HS-27A (cell line): ENCODE data around the gene LCK.
A peak's percentile ranks its signal among the peaks of the same experiment; 100 is the strongest.
"Not testable (repeated sequence)": the region's sequence is repeated elsewhere in the genome, so short reads cannot be mapped to it uniquely, and the experiment has no call there.

Experiments
- DNase-seq: peaks from one replicate; pipeline ENCODE4 v3.0.0-alpha.2; 2012; ENCODE audit warnings: low read depth, missing footprints

Gene LCK

DNA sequence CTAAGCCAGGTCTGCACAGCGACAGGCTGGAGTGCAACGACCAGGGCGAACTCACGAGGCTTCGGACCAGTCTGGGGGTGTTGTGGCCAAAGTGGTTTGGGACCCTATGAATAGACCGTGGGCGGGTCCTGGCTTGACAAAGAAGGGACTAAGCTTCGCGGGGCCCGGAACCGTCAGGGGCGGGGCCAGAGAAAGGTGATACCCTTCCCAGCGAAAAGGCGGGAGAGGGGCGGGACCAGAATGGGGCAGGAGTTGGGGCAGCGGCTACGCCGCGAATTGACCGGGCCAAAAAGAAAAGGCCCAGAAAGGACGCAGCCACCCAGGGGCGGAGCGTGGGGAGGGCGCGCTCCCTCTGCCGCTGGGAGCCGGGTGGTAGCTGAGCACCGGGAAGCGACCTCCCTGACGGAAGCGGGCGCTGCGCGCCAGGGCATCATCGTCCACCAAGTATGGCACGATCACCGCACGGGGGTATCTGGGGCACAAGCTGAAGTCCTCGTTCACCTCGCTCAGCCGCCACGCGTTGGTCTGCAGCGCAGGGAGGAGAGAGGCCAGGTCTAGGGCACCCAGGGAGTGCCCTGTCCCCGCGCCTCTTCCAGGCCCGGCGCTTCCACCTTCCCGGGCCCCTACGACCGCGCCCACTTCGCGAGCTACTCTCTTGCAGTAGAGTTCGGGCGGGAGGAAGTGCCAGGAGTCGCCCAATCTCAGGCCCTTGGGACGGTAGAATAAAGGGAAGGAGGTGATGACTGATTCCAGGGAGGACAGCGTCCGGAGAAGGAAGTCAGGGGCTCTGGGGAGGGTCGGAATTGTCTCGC, 10.7 kb upstream of the LCK start:
- DNase-seq: peak; percentile 54

DNA sequence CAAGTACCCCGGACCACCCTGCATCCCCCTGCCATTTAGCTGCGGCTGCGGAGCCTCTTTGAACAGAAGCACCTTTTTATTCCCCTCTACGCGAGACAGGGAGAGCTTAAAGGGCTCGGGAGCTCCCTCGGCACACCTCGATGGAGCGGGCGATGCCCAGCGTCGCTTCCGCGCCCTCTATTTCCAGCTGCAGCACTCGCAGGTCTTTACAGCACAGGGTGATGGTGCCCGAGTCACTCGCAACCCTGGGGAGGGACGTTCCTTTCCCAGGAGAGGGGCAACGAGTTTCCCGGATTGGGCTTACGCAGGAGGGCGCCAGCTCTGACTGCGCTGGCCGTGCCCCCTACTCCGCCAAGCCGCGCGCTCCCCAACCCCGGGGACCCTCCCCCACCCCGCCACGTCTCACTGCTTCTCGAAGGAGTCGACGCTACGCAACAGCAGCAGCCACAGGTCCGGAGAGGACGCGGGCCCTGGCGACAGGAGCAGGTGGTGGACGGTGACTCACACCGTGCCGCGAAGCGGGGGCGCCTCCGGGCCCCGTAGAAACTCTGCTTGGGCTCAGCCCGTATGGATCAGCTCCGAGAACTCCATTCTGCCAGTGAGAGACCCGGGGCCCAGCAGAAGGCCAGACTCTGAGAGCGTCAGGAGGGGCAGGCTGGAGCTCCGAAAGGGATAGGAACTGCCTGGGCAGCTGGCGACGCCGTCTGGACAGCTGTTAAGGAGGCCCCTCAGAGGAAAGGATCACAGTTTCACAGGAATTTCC, 9.9 kb upstream of the LCK start:
- peak; percentile 46 for DNase-seq

DNA sequence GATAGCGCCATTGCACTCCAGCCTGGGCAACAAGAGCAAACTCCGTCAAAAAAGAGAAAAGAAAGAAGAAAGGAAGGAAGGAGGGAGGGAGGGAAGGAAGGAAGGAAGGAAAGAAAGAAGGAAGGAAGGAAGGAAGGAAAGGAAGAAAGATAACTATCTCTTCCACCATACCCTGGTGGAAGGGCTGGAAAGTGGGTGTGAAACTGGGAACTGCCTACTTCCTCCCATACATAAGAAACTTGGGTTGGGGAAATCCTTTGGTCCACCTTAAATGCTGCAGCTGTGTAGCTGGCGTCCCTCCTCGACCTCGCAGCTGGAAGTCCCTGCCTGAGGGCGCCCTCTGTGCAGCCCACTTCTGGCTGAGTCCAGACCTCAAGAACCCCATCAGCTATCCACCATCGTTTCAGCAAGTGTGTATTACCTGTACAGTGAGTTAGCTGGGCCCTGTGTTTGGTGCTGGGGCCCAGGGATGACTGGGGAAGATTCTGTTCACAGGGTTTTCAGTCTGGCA, 8.7 kb upstream of the LCK start:
- DNase-seq: no peak

DNA sequence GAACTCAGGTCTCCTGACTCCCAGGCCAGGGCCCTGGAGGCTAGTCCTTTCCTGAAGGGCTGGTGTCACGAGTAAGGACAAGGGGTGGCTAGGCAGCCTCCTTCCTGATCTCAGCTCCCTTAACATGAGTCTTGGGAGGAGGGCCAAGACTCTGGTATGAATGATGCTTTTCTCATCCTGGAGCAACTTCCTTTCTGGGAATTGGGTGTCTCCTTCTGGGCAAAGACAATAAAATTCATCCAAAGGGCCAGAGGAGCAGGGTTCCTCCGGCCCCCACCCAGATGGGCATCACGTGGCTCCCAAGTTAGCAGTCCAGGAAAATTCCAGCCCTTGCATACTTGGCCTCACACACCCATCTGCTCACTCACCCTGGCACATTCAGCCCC, 4.2 kb upstream of the LCK start, which contains the start of gene FAM167B:
FAM167B (plus strand) TSS at position 335 of the 386 bp plus-strand sequence. CDS start 200 bp downstream, outside the sequence.
- DNase-seq: peak; percentile 48

DNA sequence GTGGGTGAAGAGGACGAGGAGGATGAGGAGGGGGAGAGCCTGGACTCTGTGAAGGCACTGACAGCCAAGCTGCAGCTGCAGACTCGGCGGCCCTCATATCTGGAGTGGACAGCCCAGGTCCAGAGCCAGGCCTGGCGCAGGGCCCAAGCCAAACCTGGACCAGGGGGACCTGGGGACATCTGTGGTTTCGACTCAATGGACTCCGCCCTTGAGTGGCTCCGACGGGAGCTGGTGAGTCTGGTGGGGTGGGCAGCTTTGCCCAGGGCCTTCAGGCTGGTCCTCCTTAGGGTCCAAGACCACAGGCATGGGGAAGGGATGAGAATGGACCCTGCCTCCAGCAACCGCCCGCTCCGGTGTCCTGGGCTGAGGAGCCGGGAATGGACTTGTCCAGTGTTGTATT, 3.6 kb upstream of the LCK start:
- no peak for DNase-seq

DNA sequence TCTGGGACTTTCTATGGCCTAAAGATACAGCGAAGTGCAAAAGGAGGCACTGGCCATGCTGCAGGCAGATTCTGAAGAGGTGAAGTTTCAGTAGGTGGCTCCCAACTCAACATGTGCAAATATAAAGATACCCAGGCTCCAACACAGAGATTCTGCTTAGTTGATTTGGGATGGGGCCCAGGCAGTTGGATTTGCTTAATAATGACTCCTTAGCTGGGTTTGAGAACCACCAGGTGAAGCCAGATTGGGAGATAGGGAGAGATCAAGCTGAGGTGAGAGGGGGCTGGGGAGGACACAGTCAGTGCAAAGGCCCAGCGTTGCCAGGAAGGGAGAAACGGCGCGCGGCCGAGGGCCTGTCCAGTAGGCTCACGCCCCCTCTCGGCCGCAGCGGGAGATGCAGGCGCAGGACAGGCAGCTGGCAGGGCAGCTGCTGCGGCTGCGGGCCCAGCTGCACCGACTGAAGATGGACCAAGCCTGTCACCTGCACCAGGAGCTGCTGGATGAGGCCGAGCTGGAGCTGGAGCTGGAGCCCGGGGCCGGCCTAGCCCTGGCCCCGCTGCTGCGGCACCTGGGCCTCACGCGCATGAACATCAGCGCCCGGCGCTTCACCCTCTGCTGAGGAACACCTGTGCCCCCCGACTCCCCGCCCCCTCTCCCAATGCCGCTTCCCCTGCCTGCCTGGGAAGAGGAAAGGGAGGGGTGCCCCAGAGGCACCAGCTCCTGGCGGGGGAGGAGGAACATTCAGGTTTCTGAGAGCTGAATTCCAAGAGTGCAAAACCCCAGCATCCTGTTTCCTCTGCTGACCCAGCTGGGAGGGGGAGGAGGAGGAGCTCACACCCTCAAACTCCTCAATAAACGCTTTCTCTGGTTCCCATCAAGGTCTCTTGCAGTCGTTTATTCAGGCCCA, 2.8 kb upstream of the LCK start:
- no peak for DNase-seq

DNA sequence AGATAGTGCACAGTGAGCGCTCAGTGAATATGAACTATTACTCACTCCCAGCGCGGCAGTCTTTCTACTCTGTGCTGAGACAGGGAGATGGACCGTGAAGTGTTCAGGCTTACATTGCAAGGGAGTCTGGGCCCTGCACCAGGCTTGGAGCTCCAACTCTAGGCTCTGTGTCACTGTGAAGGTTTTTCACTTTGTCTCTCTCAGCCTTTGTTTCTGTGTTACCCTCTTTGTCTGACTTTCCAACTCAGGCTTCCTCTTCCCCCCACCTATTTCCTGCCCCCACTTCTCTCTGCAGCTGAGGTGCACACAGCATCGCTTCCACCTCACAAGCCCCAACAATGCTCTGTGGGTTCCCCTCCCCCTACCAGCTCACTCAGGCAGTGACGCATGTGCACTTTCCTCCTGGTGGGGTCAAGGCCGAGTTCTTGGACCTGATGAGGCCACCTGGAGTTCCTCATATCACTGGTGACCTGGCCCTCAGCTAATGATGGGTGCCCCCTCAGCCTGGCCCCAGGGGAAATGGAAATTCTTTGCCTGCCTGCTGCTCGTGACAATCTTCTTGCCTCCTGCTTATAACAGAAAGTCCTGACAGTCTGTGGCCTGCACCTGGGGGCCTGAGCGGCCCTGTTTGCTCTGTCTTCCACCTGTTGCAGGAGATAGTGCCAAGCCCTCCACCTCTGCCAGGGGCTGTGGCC, 1.1 kb upstream of the LCK start:
- no peak for DNase-seq

DNA sequence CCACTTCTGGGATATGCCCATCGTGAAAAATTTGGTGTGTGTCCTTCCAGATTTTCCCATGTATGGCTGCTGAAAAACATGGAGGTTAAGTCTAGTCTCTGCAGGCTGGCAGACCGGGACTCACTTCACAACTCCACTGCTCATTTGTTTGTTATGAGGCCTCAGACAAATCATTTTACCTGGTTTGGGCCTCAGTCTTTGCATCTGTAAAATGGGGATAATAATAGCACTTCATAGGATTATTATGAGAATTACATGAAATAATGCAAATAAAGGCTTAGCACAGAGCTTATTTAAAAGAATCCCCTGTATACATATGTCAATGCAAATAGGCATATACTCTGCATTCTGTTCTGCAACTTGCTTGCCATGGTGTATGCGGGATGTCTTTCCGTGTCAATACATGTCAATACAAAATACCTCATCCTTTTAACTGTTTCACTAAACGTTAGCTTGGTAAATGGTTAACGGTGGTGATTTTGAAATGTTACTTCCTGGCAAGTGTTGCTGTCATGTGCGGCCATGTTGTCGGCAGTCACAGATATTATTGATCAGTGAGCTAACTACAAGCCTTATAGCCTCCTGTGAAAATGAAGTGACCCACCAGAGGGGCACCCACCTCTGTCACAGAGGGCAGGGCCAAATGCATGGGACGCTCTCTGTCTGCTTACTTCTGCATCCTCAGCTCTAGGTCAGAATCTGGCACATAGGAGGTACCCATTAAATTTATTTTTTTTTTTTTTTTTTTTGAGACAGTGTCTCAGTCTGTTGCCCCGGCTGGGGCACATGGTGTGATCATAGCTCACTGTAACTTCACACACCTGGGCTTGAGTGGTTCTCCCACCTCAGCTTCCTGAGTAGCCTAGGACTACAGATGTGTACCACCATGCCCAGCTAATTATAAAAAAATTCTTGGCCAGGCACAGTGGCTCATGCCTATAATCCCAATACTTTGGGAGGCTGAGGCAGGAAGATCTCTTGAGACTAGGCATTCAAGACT, 4.3 kb downstream of the LCK start:
- no peak for DNase-seq

DNA sequence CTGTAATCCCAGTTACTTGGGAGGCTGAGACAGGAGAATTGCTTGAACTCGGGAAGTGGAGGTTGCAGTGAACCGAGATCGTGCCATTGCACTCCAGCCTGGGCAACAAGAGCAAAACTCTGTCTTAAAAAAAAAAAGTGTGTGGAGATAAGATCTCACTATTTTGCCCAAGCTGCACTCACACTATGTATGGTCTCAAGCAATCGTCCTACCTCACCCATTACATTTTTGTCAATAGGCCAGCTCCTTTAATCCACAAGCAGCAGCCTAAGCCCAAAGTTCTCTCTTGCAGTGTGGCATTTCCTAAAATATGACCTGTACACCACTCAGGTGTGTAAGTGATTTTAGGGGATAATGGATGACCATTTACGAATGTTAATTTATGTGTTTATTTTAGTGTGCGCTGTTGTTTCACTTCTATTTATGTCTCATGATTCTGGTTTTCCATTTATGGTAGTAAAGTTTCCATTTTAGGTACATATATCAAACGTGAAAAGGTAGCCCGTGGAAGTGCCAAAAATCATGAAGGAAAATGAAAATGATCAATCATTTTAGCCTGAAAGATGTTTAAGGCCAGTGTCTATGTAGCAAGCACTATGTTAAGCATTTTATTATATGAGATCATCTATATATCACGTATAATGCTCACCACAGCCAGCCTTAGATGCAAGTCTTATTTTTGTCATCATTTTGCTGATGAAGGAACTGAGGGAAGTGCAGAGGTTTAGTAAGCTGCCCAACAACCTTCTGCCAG, 5.6 kb downstream of the LCK start:
- no peak for DNase-seq

DNA sequence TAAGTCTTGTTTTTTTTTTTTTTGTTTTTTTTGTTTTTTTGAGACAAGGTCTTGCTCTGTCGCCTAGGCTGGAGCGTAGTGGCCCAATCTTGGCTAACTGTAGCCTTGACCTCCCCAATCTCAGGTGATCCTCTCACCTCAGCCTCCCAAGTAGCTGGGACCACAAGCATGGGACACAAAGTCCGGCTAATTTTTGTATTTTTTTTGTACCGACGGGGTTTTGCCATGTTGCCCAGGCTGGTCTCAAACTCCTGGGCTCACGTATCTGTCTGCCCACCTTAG, 6.1 kb downstream of the LCK start:
- DNase-seq: no peak

DNA sequence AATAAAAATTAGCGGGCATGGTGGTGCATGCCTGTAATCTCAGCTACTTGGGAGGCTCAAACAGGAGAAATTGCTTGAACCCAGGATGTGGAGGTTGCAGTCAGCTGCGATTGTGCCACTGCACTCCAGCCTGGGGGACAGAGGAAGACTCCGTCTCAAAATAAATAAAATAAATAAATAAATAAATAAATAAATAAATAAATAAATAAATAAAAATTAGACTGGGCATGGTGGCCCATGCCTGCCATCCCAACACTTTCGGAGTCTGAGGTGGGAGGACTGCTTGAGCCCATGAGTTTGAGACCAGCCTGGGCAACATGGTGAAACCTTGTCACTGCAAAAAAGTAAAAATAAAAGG, 12.2 kb downstream of the LCK start:
- not testable (repeated sequence) for DNase-seq

DNA sequence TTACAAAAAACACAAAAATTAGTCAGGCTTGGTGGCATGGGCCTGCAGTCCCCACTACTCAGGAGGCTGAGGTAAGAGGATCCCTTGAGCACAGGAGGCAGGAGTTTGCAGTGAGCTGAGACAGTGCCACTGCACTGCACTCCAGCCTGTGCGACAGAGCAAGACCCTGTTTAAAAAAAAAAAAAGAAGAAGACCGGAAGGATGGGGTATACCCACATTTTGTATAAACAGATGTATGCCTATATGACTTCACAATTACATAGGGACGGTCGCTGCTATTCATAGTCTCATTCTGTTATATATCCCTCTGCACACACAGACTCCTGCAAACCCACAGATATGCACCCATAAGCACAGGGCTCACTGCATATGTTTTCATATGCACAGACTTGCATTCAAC, 12.7 kb downstream of the LCK start:
- DNase-seq: no peak

DNA sequence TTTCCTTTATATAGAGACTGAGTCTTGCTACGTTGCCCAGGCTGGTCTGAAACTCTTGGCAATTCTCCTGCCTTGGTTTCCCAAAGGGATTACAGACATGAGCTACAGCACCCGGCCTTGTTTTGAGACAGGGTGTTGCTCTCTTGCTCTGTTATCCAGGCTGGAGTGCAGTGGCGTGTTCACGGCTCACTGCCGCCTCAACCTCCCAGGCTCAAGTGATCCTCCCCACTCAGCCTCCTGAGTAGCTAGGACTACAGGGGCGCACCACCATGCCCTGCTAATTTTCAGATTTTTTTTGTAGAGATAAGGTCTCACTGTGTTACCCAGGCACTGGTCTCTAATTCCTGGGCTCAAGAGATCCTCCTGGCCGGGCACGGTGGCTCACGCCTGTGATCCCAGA, 14.8 kb downstream of the LCK start:
- no peak for DNase-seq

DNA sequence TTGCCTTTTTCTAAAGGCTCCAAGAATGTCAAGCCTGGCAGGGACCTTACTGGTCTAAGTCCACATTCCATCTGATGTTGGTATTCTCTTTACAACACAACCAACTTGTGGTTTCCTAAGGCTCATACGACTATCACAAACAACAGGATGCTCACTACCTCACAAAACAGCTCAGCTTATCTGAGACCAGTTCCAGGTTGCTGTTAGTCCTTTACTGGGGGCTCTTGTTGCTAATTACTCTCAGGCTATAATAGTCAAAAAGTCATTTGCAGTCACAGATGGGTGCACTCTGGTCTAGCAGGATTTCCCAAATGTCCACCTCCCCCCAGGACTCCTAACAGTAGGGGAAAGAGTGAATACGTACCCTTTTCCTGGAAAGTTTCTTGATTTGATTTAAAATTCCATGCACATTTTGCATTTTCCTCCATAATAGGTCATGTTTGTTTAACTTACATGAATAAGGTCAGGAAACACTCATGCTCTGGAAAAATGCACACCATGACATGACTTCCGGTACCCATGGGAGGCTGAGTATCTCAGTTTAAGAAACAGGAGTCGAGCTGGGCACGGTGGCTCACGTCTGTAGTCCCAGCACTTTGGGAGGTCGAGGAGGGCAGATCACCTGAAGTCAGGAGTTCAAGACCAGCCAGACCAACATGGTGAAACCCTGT, 16.0 kb downstream of the LCK start:
- DNase-seq: peak; percentile 42

DNA sequence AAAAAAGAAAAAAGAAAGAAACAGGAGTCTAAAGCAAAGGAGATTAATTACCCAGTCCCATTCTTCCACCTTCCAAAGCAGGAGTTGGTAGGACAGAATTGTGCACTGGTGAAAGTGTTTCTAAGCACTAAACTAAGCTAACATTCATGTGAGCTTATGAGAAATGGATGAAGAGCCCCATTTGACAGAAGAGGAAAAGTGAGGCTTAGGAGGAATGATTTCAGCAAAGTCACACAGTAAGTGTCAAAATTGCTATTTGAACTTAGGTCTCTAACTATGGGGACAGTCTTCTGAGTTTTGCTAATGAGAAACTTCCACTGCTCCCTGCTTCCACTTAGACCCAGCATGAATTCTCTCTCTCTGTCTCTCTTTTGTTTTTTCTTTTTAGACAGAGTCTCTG, 18.7 kb downstream of the LCK start:
- DNase-seq: no peak

DNA sequence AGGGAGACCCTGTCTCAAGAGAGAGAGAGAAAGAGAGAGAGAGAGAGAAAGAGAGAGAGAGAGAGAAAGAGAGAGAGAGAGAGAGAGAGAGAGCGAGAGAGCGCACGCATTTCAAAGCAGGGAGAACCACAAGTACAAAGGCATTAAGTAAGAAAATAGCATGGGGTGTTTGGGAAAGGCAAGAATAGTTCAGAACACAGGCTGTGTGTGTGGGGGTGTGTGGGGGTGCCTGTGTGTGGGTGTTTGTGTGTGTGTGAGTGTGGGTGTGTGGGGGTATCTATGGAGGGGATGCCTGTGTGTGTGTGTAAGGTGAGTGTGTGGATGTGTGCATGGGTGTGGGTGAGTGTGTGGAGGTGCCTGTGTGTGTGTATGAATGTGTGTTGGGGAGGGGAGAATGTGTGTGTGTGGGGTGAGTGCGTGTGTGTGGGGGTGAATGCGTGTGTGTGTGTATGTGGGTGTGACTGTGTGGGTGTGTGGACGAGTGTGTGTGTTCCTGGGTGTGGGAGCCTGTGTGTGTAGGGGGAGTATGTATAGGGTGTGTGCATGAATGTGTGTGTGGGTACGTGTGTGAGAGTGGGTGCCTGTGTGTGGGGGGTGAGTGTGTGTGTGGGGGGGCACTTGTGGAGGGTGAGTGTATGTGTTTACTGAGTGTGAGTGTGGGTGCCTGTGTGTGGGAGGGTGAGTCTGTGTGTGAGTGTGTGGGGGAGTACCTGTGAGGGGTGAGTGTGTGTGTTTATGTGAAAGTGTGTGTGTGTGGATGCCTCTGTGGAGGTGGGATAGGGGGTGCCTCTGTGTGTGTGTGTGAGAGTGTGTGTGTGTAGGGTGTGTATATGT, 21.7 kb downstream of the LCK start:
- DNase-seq: no peak

DNA sequence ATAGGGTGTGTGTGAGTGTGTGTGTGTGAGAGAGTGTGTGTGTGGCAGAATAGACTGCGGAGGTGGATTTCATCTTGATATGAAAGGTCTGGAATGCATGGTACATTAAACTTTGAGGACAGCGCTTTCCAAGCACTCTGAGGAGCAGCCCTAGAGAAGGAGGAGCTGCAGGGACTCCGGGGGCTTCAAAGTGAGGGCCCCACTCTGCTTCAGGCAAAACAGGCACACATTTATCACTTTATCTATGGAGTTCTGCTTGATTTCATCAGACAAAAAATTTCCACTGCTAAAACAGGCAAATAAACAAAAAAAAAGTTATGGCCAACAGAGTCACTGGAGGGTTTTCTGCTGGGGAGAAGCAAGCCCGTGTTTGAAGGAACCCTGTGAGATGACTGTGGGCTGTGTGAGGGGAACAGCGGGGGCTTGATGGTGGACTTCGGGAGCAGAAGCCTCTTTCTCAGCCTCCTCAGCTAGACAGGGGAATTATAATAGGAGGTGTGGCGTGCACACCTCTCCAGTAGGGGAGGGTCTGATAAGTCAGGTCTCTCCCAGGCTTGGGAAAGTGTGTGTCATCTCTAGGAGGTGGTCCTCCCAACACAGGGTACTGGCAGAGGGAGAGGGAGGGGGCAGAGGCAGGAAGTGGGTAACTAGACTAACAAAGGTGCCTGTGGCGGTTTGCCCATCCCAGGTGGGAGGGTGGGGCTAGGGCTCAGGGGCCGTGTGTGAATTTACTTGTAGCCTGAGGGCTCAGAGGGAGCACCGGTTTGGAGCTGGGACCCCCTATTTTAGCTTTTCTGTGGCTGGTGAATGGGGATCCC, 22.5 kb downstream of the LCK start:
- DNase-seq: no peak
